Endodermal cell (in vitro differentiated cells): ENCODE data around the gene RASL10B. TPM values are rescaled to one million over a fixed set of nuclear protein-coding genes. Genes with fewer than 3 reads are reported as not detected.
A peak's percentile ranks its signal among the peaks of the same experiment; 100 is the strongest.

ENCODE experiments used
- DNase-seq: peaks from one replicate; pipeline ENCODE4 v3.0.0-alpha.2; 2017
- H3K27ac ChIP-seq: 2 replicates; pipeline ENCODE4 v1.5.1; 2013; ENCODE audit warnings: mild to moderate bottlenecking, low read depth, low read length, moderate library complexity
- H3K27me3 ChIP-seq: 2 replicates; pipeline ENCODE4 v1.6.1; 2013; ENCODE audit warnings: mild to moderate bottlenecking, low read length, moderate library complexity; ENCODE audit not compliant: insufficient read depth, control insufficient read depth, poor library complexity, severe bottlenecking
- H3K36me3 ChIP-seq: 2 replicates; pipeline ENCODE4 v1.7.0; 2013; ENCODE audit warnings: mild to moderate bottlenecking, low read length, moderate library complexity; ENCODE audit not compliant: control insufficient read depth, insufficient read depth
- H3K4me1 ChIP-seq: one replicate; pipeline ENCODE4 v1.7.0; 2013; ENCODE audit warnings: low read length; ENCODE audit not compliant: control insufficient read depth, insufficient read depth
- H3K4me3 ChIP-seq: 2 replicates; pipeline ENCODE4 v1.5.1; 2013; ENCODE audit warnings: mild to moderate bottlenecking, low read length, moderate library complexity
- H3K9ac ChIP-seq: 2 replicates; pipeline ENCODE4 v1.6.1; 2013; ENCODE audit warnings: mild to moderate bottlenecking, low read length, moderate library complexity; ENCODE audit not compliant: poor library complexity, severe bottlenecking; ENCODE audit errors: extremely low read depth
- H3K9me3 ChIP-seq: 2 replicates; pipeline ENCODE4 v1.6.1; 2013; ENCODE audit warnings: mild to moderate bottlenecking, low read length, moderate library complexity; ENCODE audit not compliant: control insufficient read depth
- H3K27ac Mint-ChIP-seq: 2 replicates; pipeline ENCODE4 v1.8.0; 2020; ENCODE audit warnings: mixed read lengths
- H3K27me3 Mint-ChIP-seq: 2 replicates; pipeline ENCODE4 v1.8.0; 2021; ENCODE audit warnings: mild to moderate bottlenecking, mixed read lengths; ENCODE audit not compliant: insufficient read depth
- H3K36me3 Mint-ChIP-seq: 2 replicates; pipeline ENCODE4 v1.8.0; 2020; ENCODE audit warnings: low read depth, mixed read lengths
- H3K4me1 Mint-ChIP-seq: 2 replicates; pipeline ENCODE4 v1.8.0; 2020; ENCODE audit warnings: mixed read lengths
- H3K4me3 Mint-ChIP-seq: 2 replicates; pipeline ENCODE4 v1.8.0; 2020; ENCODE audit warnings: mild to moderate bottlenecking, moderate library complexity, mixed read lengths
- H3K9me3 Mint-ChIP-seq: 2 replicates; pipeline ENCODE4 v1.8.0; 2020; ENCODE audit warnings: mild to moderate bottlenecking, mixed read lengths
- CTCF ChIP-seq: fragments of 200-600 bp; sonication (generic); conservative IDR thresholded peaks from 2 replicates; pipeline ENCODE4 v1.5.0; 2021; ENCODE audit warnings: antibody characterized with exemption, mild to moderate bottlenecking
- WGBS, 2 experiments: methylation state at CpG; one replicate each; pipeline versions ENCODE4 v1.1.5 to v1.1.7; 2013; ENCODE audit warnings: missing lambda C conversion rate in 2 of 2, mixed read lengths in 1 of 2; ENCODE audit not compliant: insufficient coverage in 1 of 2, insufficient read length in 1 of 2; 5-methylcytosine and 5-hydroxymethylcytosine counted together
- total RNA-seq, 2 donors: library from RNA; stranded (reverse); fragmentation: NEBNext Ultra II Directional in 1 of 2; extraction: Animal tissue kit (Norgen Biotek cat#: 25700) in 1 of 2; gene quantifications; 2 replicates in 1 of 2; 3 replicates in 1 of 2; pipeline ENCODE4 v1.2.1, GENCODE V29; 2021

Gene RASL10B
- total RNA-seq, 2 donors from 2014 or later: 28.6 to 31.9 TPM

GRCh38 chr17:35743626-35744328 lies 12.3 kb downstream of the RASL10B start:
- Histone ChIP-seq H3K27me3 (peaks cover 50% of the 10 kb centered on the region), H3K4me3 (no peak overlapping the region), H3K9me3 (no peaks in the 10 kb centered on the region), H3K27ac (no peak overlapping the region), H3K4me1 (no peaks in the 10 kb centered on the region), H3K9ac (no peak overlapping the region), H3K36me3 (no peaks in the 10 kb centered on the region)
- Mint-ChIP-seq H3K27me3 (peaks cover 65% of the 10 kb centered on the region), H3K9me3 (peaks cover 4% of the 10 kb centered on the region), H3K4me3 (no peak overlapping the region), H3K27ac (no peak overlapping the region), H3K4me1 (peaks cover 3% of the 10 kb centered on the region), H3K36me3 (no peaks in the 10 kb centered on the region)
- peak; percentile 94 for DNase-seq
- WGBS, 2 experiments: 62 to 83% methylated on average over 4 to 7 of the region's 7 CpGs
- TF ChIP-seq CTCF: no peak

- Mint-ChIP-seq H3K36me3 (no peaks in the 10 kb centered on the region), H3K9me3 (peaks cover 4% of the 10 kb centered on the region), H3K27ac (no peak overlapping the region), H3K4me3 (no peak overlapping the region), H3K4me1 (peaks cover 3% of the 10 kb centered on the region), H3K27me3 (peaks cover 65% of the 10 kb centered on the region)
- Histone ChIP-seq H3K27ac (no peak overlapping the region), H3K9ac (no peak overlapping the region), H3K4me3 (no peak overlapping the region), H3K4me1 (no peaks in the 10 kb centered on the region), H3K9me3 (no peaks in the 10 kb centered on the region), H3K27me3 (peaks cover 50% of the 10 kb centered on the region), H3K36me3 (no peaks in the 10 kb centered on the region)
- 71 to 88% methylated on average over 4 to 8 of the region's 8 CpGs for WGBS, 2 experiments
- TF ChIP-seq CTCF: no peak
- no peak for DNase-seq
Measured at GRCh38 chr17:35744830-35745229, 13.4 kb downstream of the RASL10B start.

- Histone ChIP-seq H3K27me3 (peaks cover 50% of the 10 kb centered on the region), H3K4me1 (no peaks in the 10 kb centered on the region)
Measured at GRCh38 chr17:35745246-35745645, 13.8 kb downstream of the RASL10B start.

More at GRCh38 chr17:35745246-35745645, 13.8 kb downstream of the RASL10B start:
- no peak overlapping the region for H3K27ac Mint-ChIP-seq
- peaks cover 4% of the 10 kb centered on the region for H3K9me3 Mint-ChIP-seq
- Histone ChIP-seq H3K9ac (no peak overlapping the region), H3K27ac (no peak overlapping the region), H3K36me3 (no peaks in the 10 kb centered on the region), H3K9me3 (no peaks in the 10 kb centered on the region), H3K4me3 (no peak overlapping the region)
- H3K36me3 Mint-ChIP-seq: no peaks in the 10 kb centered on the region
- 88 to 92% methylated on average over 4 to 7 of the region's 7 CpGs for WGBS, 2 experiments
- no peak for TF ChIP-seq CTCF
- peaks cover 6% of the 10 kb centered on the region for H3K4me1 Mint-ChIP-seq
- DNase-seq: no peak
- no peak overlapping the region for H3K4me3 Mint-ChIP-seq
- peaks cover 64% of the 10 kb centered on the region for H3K27me3 Mint-ChIP-seq
